T-helper 17 cell (primary cell): ENCODE results near the gene ABCB11. TPM values are rescaled to one million over a fixed set of nuclear protein-coding genes. Genes with fewer than 3 reads are reported as not detected.
A peak's percentile ranks its signal among the peaks of the same experiment; 100 is the strongest.

Source experiments
- ATAC-seq: fragments of 150-1000 bp; cut with Tn5 transposase; 2 replicates; pipeline ENCODE4 v1.10.0; 2021; ENCODE audit warnings: mild to moderate bottlenecking, moderate library complexity
- DNase-seq, 3 donors: peaks; one replicate each; pipeline versions ENCODE4 v3.0.0 to v3.0.0-alpha.2; 2020 to 2021
- H3K9me3 ChIP-seq: one replicate; pipeline ENCODE4 v1.7.0; 2013; ENCODE audit warnings: low read length, mild to moderate bottlenecking; ENCODE audit not compliant: control insufficient read depth, poor library complexity, severe bottlenecking
- H3K27ac Mint-ChIP-seq: one replicate; pipeline ENCODE4 v1.8.0; 2022; ENCODE audit warnings: mild to moderate bottlenecking, moderate library complexity, mixed read lengths
- H3K27me3 Mint-ChIP-seq: one replicate; pipeline ENCODE4 v1.8.0; 2022; ENCODE audit warnings: mixed read lengths
- H3K36me3 Mint-ChIP-seq: one replicate; pipeline ENCODE4 v1.8.0; 2022; ENCODE audit warnings: low read depth, mixed read lengths
- H3K4me1 Mint-ChIP-seq: one replicate; pipeline ENCODE4 v1.8.0; 2022; ENCODE audit warnings: mild to moderate bottlenecking, mixed read lengths
- H3K4me3 Mint-ChIP-seq: one replicate; pipeline ENCODE4 v1.8.0; 2022; ENCODE audit warnings: mild to moderate bottlenecking, moderate library complexity, mixed read lengths
- total RNA-seq, 4 donors: library from RNA in 2 of 4; stranded (reverse) in 2 of 4; gene quantifications; one replicate each; pipeline ENCODE4 v1.2.3 and lab custom pipeline; 2022 to 2026

The ABCB11 gene
- total RNA-seq, 2 donors from 2014 or later: not detected

DNA sequence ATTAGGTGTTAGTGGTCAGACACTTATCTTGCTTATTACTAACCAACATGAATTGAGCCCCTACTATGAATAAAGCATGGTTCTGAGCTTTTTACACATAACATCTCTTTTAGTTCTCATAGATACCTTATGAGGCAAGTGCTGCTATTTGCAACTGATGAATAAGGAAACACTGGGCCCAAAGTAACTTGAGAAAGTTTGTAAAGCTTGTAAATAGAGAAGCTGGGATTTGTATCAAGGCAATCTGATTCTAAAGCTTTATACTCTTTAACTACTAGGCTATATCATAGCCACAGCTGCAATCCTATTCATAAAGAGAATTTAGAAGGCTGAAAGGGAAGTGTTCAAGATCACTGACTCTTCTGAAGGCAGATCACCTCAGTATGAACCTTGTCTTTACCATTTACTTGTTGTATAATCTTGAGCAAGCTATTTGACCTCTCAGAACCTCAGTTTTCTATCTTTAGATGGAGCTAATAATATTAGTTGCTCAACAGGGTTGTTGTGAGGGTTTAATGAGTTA lies 60.4 kb downstream of the ABCB11 start:
- no peak for ATAC-seq
- Mint-ChIP-seq H3K4me3 (no peak overlapping the region), H3K4me1 (peaks cover 3% of the 10 kb centered on the region), H3K27ac (no peak overlapping the region), H3K27me3 (no peaks in the 10 kb centered on the region), H3K36me3 (no peaks in the 10 kb centered on the region)
- DNase-seq: no peak
- no peaks in the 10 kb centered on the region for H3K9me3 ChIP-seq

DNA sequence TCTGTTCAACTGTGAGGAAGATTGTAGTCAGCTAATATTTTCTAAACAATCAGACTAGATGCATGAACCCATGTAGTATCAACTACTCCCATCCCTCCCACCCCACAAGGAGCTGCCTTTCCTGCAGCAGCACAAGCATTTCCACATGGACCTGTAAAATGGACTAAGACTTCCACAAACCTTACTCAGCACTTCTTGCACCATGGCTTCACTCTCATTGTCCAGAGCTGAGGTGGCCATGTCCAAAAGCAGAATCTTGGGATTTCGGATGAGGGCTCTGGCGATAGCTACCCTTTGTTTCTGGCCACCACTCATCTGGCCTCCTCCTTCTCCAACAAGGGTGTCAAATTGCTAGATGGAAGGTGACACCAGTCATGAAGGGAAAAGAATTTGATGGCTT lies 61.3 kb downstream of the ABCB11 start:
- H3K9me3 ChIP-seq: no peaks in the 10 kb centered on the region
- no peaks in the 10 kb centered on the region for H3K27me3 Mint-ChIP-seq
- H3K4me1 Mint-ChIP-seq: peaks cover 9% of the 10 kb centered on the region
- no peak for DNase-seq
- no peaks in the 10 kb centered on the region for H3K36me3 Mint-ChIP-seq
- no peak overlapping the region for H3K27ac Mint-ChIP-seq
- no peak overlapping the region for H3K4me3 Mint-ChIP-seq
- no peak for ATAC-seq

DNA sequence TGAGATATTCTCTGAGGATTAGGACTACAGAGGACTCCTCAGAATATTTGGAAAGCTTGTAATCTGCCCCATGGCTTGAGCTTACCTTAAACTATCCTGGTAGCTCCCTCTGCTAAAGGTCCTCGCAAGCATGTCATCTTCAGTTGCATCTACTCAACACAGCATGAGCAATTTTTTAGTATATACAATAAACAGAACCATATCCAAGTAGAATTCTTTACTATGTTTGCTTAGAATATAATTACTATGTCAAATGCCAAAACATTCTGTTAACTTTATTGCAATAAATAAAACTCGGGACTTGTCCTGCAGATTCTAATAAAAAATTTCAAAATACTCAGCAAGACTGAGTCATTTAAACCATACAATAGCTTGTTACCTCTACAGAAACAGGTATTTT lies 62.8 kb downstream of the ABCB11 start:
- H3K4me1 Mint-ChIP-seq: peaks cover 19% of the 10 kb centered on the region
- H3K4me3 Mint-ChIP-seq: no peak overlapping the region
- H3K27ac Mint-ChIP-seq: no peak overlapping the region
- ATAC-seq (no peak), DNase-seq (no peak)
- H3K9me3 ChIP-seq: no peaks in the 10 kb centered on the region
- H3K36me3 Mint-ChIP-seq: no peaks in the 10 kb centered on the region
- H3K27me3 Mint-ChIP-seq: no peaks in the 10 kb centered on the region

DNA sequence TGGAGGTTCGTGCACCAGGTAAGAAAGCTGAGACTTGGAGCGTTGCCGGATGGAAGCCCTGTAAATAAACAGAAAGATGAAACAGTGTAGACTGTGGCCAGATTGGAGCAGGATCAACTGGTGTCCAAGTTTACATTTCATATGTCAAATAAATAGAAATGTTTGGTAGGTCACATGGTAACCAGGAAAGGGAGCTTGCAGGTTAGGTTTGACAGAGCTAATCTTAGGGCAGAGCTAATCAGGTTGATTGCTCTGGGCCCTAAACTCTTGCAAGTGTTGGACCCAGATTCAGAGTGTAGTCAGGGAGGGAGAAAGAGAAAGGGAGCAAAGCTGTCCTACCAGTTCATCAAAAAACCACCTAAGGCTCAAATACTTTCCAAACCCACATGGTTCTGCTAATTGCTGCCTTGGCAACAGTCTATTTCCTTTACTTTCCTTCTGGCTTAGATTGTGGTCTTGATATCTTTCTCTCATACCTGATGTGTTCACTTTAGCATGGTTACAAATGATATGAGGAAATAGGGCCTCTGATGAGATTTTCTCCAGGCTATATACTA lies 66.8 kb downstream of the ABCB11 start:
- H3K4me3 Mint-ChIP-seq: peak overlapping the region; percentile 0

DNA sequence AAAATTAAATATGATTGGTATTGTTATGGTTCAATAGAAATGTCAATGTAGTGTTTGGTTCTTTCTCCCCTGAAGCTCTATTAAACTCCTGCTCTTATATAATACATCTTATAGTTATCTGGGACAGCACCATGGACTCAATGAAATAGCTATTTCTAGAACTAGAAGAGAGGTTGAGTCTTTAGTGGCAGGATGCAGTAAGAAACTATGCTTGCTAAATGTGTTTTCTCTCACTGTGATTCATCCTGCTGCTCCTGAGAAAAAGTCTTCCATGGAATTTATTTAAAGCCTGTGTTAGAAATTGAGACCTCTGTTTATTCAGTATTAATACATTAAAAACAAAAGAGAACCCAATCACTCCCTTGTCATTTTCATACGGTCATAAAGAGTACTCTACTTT lies 68.5 kb downstream of the ABCB11 start:
- ATAC-seq (no peak), DNase-seq (no peak)
- Mint-ChIP-seq H3K4me1 (peaks cover 19% of the 10 kb centered on the region), H3K4me3 (no peak overlapping the region), H3K36me3 (no peaks in the 10 kb centered on the region), H3K27me3 (peaks cover 5% of the 10 kb centered on the region), H3K27ac (no peak overlapping the region)
- no peaks in the 10 kb centered on the region for H3K9me3 ChIP-seq

More for the DNA sequence above, 66.8 kb downstream of the ABCB11 start:
- Mint-ChIP-seq H3K27ac (peak overlapping the region; percentile 80), H3K27me3 (no peaks in the 10 kb centered on the region), H3K36me3 (no peaks in the 10 kb centered on the region), H3K4me1 (peaks cover 19% of the 10 kb centered on the region)
- H3K9me3 ChIP-seq: no peaks in the 10 kb centered on the region
- DNase-seq (no peak), ATAC-seq (peak; percentile 86)

GRCh38 chr2:168961450-168962229 lies 69.5 kb downstream of the ABCB11 start:
- Mint-ChIP-seq H3K27ac (no peak overlapping the region), H3K4me3 (no peak overlapping the region), H3K36me3 (peaks cover 2% of the 10 kb centered on the region), H3K27me3 (peaks cover 15% of the 10 kb centered on the region), H3K4me1 (peaks cover 19% of the 10 kb centered on the region)
- DNase-seq (peak in 1 of 3 donors; percentile 31), ATAC-seq (peak; percentile 80)
- no peaks in the 10 kb centered on the region for H3K9me3 ChIP-seq

- H3K9me3 ChIP-seq: no peaks in the 10 kb centered on the region
- H3K4me3 Mint-ChIP-seq: no peak overlapping the region
- peaks cover 4% of the 10 kb centered on the region for H3K36me3 Mint-ChIP-seq
- H3K27ac Mint-ChIP-seq: no peak overlapping the region
- no peak for DNase-seq
- peaks cover 31% of the 10 kb centered on the region for H3K27me3 Mint-ChIP-seq
- no peaks in the 10 kb centered on the region for H3K4me1 Mint-ChIP-seq
- ATAC-seq: no peak
Observed at GRCh38 chr2:168956392-168956791, 74.7 kb downstream of the ABCB11 start.

DNA sequence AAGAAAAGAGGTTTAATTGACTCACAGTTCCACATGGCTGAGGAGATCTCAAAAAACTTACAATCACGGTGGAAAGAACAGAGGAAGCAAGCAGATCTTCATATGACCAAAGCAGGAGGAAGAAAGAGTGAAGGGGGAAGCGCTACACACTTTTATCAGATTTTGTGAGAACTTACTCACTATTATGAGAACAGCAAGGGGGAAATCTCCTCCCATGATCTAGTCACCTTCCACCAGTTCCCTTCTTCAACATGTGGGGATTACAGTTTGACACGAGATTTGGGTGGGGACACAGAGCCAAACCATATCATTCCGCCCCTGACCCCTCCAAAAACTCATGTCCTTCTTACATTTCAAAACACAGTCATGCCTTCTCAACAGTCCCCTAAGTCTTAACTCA lies 75.8 kb downstream of the ABCB11 start:
- Mint-ChIP-seq H3K27ac (no peak overlapping the region), H3K27me3 (peaks cover 31% of the 10 kb centered on the region), H3K36me3 (peaks cover 4% of the 10 kb centered on the region), H3K4me1 (no peaks in the 10 kb centered on the region), H3K4me3 (no peak overlapping the region)
- DNase-seq (no peak), ATAC-seq (no peak)
- H3K9me3 ChIP-seq: no peaks in the 10 kb centered on the region

DNA sequence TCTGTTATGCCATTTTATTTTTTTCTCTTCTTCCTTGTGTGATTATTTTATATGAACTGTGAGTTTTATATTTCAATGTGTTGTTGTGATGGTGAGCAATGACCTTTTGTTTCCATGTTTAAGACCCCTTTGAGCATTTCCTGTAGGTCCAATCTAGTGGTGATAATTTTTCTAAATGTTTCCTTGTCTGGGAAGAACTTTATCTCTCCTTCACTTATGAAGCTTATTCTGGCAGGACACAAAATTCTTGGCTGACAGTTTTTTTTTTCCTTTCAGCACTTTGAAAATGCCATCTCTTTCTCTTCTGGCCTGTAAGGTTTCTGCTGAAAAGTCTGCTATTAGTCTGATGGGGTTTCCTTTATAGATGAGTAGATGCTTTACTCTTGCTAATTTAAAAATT lies 76.9 kb downstream of the ABCB11 start:
- no peaks in the 10 kb centered on the region for H3K4me1 Mint-ChIP-seq
- DNase-seq: no peak
- peaks cover 31% of the 10 kb centered on the region for H3K27me3 Mint-ChIP-seq
- H3K27ac Mint-ChIP-seq: no peak overlapping the region
- H3K9me3 ChIP-seq: no peaks in the 10 kb centered on the region
- H3K36me3 Mint-ChIP-seq: peaks cover 4% of the 10 kb centered on the region
- no peak for ATAC-seq
- no peak overlapping the region for H3K4me3 Mint-ChIP-seq

- Mint-ChIP-seq H3K27me3 (peaks cover 28% of the 10 kb centered on the region), H3K4me1 (no peaks in the 10 kb centered on the region), H3K27ac (no peak overlapping the region), H3K4me3 (no peak overlapping the region), H3K36me3 (peaks cover 4% of the 10 kb centered on the region)
- no peaks in the 10 kb centered on the region for H3K9me3 ChIP-seq
- no peak for DNase-seq
- ATAC-seq: no peak
Observed at GRCh38 chr2:168952424-168952823, 78.7 kb downstream of the ABCB11 start.

DNA sequence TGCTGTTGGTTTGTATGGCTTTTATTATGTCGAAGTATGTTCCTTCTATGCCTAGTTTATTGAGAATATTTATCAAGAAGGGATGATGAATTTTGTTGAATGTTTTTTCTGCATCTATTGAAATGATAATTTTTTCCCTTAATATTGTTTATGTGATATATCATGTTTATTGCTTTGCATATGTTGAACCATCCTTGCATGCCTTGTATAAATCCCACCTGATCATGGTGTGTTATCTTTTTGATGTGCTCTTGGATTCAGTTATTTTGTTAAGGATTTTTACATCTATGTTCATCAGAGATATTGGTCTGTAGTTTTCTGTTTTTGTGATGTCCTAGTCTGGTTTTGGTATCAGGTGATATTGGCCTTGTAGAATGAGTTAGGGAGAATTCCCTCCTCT lies 79.3 kb downstream of the ABCB11 start:
- peaks cover 4% of the 10 kb centered on the region for H3K36me3 Mint-ChIP-seq
- H3K4me1 Mint-ChIP-seq: no peaks in the 10 kb centered on the region
- no peaks in the 10 kb centered on the region for H3K9me3 ChIP-seq
- no peak for ATAC-seq
- no peak overlapping the region for H3K4me3 Mint-ChIP-seq
- no peak overlapping the region for H3K27ac Mint-ChIP-seq
- no peak for DNase-seq
- peaks cover 28% of the 10 kb centered on the region for H3K27me3 Mint-ChIP-seq

GRCh38 chr2:168949324-168949723 lies 81.8 kb downstream of the ABCB11 start:
- H3K27me3 Mint-ChIP-seq: peaks cover 16% of the 10 kb centered on the region
- H3K4me1 Mint-ChIP-seq: no peaks in the 10 kb centered on the region
- no peak overlapping the region for H3K27ac Mint-ChIP-seq
- no peak overlapping the region for H3K4me3 Mint-ChIP-seq
- DNase-seq (no peak), ATAC-seq (no peak)
- no peaks in the 10 kb centered on the region for H3K36me3 Mint-ChIP-seq
- H3K9me3 ChIP-seq: no peaks in the 10 kb centered on the region

- Mint-ChIP-seq H3K4me1 (no peaks in the 10 kb centered on the region), H3K27ac (no peak overlapping the region), H3K27me3 (peaks cover 20% of the 10 kb centered on the region), H3K36me3 (no peaks in the 10 kb centered on the region), H3K4me3 (no peak overlapping the region)
- no peaks in the 10 kb centered on the region for H3K9me3 ChIP-seq
- ATAC-seq: peak; percentile 44
- DNase-seq: no peak
Observed at GRCh38 chr2:168948621-168949212, 82.4 kb downstream of the ABCB11 start.
